ENCODE results near the gene KRTAP12-4.
"Not testable (repeated sequence)": the region's sequence is repeated elsewhere in the genome, so short reads cannot be mapped to it uniquely, and the experiment has no call there.

The KRTAP12-4 gene

GRCh38 chr21:44654576-44655175, at the start of gene KRTAP12-4:
Gene KRTAP12-4 (minus strand): TSS chr21:44654659. CDS start chr21:44654614, 45 bp downstream.
- no peak for DNase-seq

- no peak for DNase-seq
These were observed 49.5 kb upstream of the KRTAP12-4 start for GRCh38 chr21:44703731-44704635.

- no peak for DNase-seq
These were observed 48.7 kb upstream of the KRTAP12-4 start for GRCh38 chr21:44702973-44703730.

GRCh38 chr21:44702111-44702972, 47.9 kb upstream of the KRTAP12-4 start:
- DNase-seq, result peak in 1 of 14 donors; percentile 53

- no peak for DNase-seq
These were observed 47.1 kb upstream of the KRTAP12-4 start for GRCh38 chr21:44701541-44701940.

DNA sequence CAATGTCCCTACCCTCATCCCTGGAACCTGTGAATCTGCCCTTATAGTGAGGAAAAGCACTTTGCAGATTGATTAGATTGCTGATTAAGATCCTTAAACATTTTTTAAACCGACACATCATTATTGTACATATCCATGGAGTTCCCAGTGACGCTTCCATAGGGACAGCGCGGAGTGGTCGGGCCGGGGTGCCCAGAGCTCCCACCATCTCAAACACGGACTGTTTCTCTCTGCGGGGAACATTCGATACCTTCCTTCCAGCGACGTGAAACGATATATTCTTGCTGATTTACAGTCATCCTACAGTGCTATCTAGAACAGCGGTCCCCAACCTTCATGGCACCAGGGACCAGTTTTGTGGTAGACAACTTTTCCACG, 46.6 kb upstream of the KRTAP12-4 start:
- DNase-seq, result no peak

DNA sequence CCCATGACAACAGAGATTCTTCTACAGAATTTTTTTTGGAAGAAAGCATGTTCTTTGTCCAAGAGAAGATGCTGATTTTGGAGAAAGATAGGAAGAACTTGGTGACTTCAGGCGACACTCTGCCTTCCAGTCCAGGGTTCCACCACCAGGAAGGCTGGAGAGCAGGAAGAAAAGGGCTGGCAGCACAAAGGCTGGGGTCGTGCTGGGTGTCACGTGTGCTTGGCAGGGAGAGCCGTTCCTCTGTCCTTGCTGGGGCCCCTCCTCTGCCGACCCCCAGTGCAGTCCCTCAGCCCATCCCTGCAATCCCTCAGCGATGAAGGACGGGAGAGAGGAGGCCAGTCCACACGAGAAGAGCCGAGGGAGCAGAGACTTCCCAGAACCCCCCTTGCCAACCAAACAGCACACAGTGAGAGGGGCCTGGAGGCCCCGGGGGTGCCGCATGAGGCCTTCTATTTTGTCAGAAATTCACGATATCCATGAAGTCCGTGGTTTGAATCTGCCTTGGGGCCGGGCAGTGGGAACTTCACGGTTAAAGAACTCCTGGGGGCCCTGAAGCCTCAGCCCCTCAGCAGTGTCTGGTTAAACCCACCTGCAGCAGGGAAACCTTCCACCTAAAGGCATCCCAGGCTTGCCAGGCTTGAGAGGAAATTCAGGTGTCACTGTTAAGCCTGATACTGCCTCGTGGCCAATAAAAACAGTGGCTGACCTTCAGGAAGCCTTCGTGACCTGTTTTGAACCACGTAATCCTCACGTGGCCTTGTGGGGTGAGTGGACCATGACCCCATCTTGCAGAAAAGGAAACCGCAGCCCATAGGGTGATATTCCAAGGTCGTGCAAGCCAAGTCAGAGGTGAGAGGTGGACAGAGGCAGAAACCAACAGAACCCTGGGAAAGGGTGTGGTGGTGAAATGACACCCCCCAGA, 45.9 kb upstream of the KRTAP12-4 start:
- DNase-seq, result no peak

- no peak for DNase-seq
These were observed 45.1 kb upstream of the KRTAP12-4 start for GRCh38 chr21:44699502-44700001.

GRCh38 chr21:44697811-44698734, 43.6 kb upstream of the KRTAP12-4 start:
- DNase-seq, result no peak

DNA sequence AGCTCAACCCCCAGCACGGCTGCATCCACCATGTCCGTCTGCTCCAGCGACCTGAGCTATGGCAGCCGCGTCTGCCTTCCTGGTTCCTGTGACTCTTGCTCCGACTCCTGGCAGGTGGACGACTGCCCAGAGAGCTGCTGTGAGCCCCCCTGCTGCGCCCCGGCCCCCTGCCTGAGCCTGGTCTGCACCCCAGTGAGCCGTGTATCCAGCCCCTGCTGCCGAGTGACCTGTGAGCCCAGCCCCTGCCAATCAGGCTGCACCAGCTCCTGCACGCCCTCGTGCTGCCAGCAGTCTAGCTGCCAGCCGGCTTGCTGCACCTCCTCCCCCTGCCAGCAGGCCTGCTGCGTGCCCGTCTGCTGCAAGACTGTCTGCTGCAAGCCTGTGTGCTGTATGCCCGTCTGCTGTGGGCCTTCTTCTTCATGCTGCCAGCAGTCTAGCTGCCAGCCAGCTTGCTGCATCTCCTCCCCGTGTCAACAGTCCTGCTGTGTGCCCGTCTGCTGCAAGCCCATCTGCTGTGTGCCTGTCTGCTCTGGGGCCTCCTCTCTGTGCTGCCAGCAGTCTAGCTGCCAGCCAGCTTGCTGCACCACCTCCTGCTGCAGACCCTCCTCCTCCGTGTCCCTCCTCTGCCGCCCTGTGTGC, 42.8 kb upstream of the KRTAP12-4 start, which contains the start of gene KRTAP10-12:
Gene KRTAP10-12 (plus strand): TSS at position 1 of the 639 bp plus-strand sequence. CDS start 30 bp downstream, at position 31.
- peak in 1 of 14 donors; percentile 58 for DNase-seq

GRCh38 chr21:44696572-44696971, 42.1 kb upstream of the KRTAP12-4 start:
- no peak for DNase-seq

DNA sequence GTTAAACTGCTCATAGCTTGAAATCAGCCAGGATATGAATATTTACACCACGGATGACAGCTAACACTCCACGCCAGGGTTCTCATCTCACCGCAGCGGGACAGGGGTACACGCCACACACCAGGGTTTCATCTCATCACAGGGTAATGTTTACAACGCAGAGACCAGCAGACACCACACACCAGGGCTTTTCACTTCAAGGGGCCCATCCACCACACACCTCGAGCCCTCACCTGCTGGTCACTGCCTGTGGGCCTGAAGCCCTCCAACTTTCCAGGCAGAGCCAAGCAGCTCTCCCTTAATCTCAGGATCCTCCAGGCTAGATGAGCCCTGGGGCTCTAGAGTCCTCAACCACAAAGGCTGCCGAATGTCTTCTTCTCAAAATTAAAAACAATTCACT, 41.2 kb upstream of the KRTAP12-4 start:
- no peak for DNase-seq

DNA sequence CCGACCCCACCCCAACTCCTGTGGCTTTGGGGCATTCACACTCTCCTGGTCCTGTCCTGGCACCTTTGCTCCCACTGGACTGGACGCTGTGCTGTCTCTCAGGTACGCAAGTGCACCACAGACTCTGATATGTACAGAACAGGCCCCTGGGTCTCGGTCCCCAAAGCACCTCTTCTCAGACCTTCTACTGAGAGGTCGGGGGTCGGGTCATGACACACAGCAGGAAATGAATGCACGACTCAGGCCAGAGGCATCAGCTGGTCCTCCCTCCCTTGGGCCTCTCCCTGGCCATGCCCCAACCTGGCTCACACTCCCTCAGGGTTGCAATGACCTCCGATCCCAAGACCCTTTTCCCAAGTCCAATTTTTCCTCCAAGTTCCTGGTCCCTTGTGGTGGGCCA, 40.7 kb upstream of the KRTAP12-4 start:
- DNase-seq, result no peak

- DNase-seq, result no peak
These were observed 40.3 kb upstream of the KRTAP12-4 start for GRCh38 chr21:44694776-44695175.

DNA sequence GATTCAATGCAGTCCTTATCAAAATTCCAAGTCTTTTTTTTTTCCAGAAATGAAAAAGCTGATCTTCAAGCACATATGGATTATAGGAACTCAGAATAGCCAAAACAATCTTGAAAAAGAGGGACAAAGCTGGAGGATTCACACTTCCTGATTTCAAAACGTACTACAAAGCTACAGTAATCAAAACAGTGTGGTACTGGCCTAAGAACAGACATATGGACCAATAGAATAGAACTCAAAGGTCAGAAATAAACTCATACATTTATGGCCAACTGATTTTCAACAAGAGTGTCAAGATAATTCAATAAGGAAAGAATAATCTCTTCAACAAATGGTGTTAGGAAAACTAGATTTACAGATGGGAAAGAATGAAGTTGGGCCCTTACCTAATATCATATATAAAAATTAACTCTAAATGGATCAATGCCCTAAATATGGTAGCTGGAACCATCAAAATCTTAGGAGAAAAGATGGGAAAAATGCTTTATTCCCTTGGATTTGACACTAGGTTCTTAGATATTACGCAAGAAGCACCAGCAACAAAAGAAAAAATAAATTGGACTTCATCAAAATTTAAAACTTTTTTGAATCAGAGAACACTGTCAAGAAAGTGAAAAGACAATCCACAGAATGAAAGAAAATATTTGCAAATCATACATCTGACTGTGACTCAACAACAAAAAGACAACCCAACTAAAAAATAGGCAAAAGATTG, 38.5 kb upstream of the KRTAP12-4 start:
- no peak for DNase-seq

- no peak for DNase-seq
These were observed 37.2 kb upstream of the KRTAP12-4 start for GRCh38 chr21:44691686-44692085.

DNA sequence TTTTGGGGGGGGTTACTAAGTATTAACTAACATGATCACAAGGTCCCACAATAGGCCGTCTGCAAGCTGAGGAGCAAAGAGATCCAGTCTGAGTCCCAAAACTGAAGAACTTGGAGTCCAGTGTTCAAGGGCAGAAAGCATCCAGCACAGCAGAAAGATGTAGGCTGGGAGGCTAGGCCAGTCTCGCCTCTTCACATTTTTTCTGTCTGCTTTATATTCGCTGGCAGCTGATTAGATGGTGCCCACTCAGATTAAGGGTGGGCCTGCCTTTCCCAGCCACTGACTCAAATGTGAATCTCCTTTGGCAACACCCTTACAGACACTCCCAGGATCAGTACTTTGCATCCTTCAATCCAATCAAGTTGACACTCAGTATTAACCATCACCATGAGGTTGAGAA, 35.3 kb upstream of the KRTAP12-4 start:
- not testable (repeated sequence) for DNase-seq

GRCh38 chr21:44687671-44688070, 33.2 kb upstream of the KRTAP12-4 start:
- DNase-seq, result no peak
